Left ventricle myocardium inferior (tissue), 1 donor: ENCODE data around the gene ADD2. TPM values are rescaled to one million over a fixed set of nuclear protein-coding genes. Genes with fewer than 3 reads are reported as not detected.

Experiments
- DNase-seq: peaks from one replicate; pipeline ENCODE4 v3.0.0-alpha.2; 2020
- H3K27ac ChIP-seq: fragments of 200-600 bp; replicated peaks from 2 replicates; pipeline ENCODE4 v1.8.0; 2021
- H3K27me3 ChIP-seq: fragments of 200-600 bp; 2 replicates; pipeline ENCODE4 v1.8.0; 2021; ENCODE audit warnings: low read depth
- H3K36me3 ChIP-seq: fragments of 200-600 bp; 2 replicates; pipeline ENCODE4 v1.8.0; 2021
- H3K4me1 ChIP-seq: fragments of 200-600 bp; 2 replicates; pipeline ENCODE4 v1.8.0; 2021
- H3K4me3 ChIP-seq: fragments of 200-600 bp; 2 replicates; pipeline ENCODE4 v1.8.0; 2021; ENCODE audit warnings: mild to moderate bottlenecking, moderate library complexity
- H3K9me3 ChIP-seq: fragments of 200-600 bp; replicated peaks from 2 replicates; pipeline ENCODE4 v1.8.0; 2021
- intact Hi-C: fragments of 100-400 bp; cut with micrococcal nuclease; formaldehyde crosslinking; loops from one replicate; pipeline ENCODE4 v1.11.0; 2022
- total RNA-seq: library from RNA; stranded (reverse); fragmentation: NEBNext Ultra II Directional; extraction: Animal tissue kit (Norgen Biotek cat#: 25700); gene quantifications from one replicate; pipeline ENCODE4 v1.2.1, GENCODE V29; 2021
- TF ChIP-seq, protein P1 (sequence below): fragments of 200-600 bp; IDR thresholded peaks from 2 replicates; pipeline ENCODE4 v1.8.0; 2021; ENCODE audit warnings: antibody characterized with exemption, mild to moderate bottlenecking, borderline replicate concordance
- donor health status: DM: no; HTN: yes; CAD: no; lungs with severe emphysema.

Gene ADD2
- total RNA-seq, 1 donor from 2014 or later: 2.7 TPM

DNA sequence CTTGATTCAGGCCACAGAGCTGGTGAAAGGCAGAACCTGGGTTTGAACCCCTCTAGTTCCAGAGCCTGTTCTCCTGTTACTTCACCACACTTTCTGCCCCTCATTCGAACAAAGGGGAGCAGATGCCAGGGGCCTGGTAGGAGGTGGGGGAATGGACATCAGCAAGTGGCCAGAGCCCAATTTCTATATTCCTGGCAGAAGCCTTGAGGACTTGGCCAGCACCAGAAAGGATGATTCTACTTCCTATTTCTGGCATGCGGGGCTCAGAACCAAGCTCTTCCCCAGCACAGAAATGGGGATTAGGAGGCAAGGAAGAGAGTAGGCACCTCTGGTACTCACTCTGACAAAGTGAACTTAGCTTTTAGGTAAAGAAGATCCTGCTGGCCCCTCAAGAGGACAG, 49.3 kb downstream of the ADD2 start:
- Histone ChIP-seq H3K27ac (no peak overlapping the region), H3K4me3 (no peak overlapping the region), H3K36me3 (no peaks in the 10 kb centered on the region), H3K9me3 (no peaks in the 10 kb centered on the region), H3K4me1 (no peaks in the 10 kb centered on the region), H3K27me3 (no peaks in the 10 kb centered on the region)
- DNase-seq: no peak
- intact Hi-C loops: no loop called here
- TF ChIP-seq, protein P1, sequence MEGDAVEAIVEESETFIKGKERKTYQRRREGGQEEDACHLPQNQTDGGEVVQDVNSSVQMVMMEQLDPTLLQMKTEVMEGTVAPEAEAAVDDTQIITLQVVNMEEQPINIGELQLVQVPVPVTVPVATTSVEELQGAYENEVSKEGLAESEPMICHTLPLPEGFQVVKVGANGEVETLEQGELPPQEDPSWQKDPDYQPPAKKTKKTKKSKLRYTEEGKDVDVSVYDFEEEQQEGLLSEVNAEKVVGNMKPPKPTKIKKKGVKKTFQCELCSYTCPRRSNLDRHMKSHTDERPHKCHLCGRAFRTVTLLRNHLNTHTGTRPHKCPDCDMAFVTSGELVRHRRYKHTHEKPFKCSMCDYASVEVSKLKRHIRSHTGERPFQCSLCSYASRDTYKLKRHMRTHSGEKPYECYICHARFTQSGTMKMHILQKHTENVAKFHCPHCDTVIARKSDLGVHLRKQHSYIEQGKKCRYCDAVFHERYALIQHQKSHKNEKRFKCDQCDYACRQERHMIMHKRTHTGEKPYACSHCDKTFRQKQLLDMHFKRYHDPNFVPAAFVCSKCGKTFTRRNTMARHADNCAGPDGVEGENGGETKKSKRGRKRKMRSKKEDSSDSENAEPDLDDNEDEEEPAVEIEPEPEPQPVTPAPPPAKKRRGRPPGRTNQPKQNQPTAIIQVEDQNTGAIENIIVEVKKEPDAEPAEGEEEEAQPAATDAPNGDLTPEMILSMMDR: no peak

DNA sequence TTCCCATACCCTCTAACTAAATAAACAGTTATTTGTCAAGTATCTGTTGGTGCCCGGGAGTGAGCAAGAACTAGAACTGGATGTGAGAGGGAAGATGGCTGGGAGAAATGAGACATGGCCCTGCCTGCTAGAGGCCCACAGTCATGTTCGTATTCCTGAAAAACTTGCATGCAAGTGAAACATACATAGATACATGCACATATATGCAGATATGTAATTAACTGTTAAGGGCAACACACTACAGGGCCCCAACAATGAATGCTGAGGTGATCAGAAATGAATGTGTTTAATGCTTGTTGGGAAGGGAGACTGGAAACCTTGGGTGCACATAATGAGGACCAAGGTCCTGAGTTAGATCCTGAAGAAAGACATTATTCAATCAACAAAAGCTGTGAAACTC, 49.8 kb downstream of the ADD2 start:
- no peaks in the 10 kb centered on the region for H3K4me1 ChIP-seq
- no peak for DNase-seq
- no peaks in the 10 kb centered on the region for H3K36me3 ChIP-seq
- H3K27ac ChIP-seq: no peak overlapping the region
- H3K9me3 ChIP-seq: no peaks in the 10 kb centered on the region
- H3K4me3 ChIP-seq: no peak overlapping the region
- intact Hi-C loops: no loop called here
- no peaks in the 10 kb centered on the region for H3K27me3 ChIP-seq
- TF ChIP-seq, protein P1: no peak

DNA sequence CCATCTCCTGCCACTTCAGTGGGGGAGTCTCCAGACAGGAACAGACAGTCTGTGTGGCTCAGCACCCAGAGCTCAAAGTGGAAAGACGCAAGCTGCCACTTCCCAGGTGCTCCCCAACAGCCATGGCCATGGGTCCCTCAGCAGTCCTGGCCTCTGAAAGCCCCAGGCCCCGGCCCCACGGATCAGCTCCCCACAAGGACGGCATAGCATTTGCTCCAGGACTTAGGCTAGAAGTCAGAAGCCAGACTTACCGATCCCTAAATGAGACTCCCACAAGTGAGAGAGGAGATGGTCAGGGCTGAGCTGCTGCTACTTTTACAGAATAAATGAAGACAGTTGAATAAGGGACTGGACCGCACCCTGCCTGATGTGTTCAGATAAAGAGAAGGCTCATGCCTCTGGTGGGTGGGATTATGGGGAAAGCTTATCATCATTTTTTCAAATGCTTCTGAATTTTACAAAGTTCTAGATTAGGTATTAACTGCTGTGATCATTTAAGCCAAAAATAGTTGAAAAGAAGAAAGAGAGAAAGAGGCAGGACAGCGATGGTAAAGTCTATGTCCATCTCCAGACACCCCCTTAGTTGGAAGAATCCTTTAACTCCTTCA, 50.5 kb downstream of the ADD2 start:
- TF ChIP-seq, protein P1: no peak
- no peaks in the 10 kb centered on the region for H3K4me1 ChIP-seq
- H3K27me3 ChIP-seq: no peaks in the 10 kb centered on the region
- H3K27ac ChIP-seq: no peak overlapping the region
- no peaks in the 10 kb centered on the region for H3K9me3 ChIP-seq
- no peaks in the 10 kb centered on the region for H3K36me3 ChIP-seq
- no peak for DNase-seq
- no peak overlapping the region for H3K4me3 ChIP-seq
- intact Hi-C loops: no loop called here

DNA sequence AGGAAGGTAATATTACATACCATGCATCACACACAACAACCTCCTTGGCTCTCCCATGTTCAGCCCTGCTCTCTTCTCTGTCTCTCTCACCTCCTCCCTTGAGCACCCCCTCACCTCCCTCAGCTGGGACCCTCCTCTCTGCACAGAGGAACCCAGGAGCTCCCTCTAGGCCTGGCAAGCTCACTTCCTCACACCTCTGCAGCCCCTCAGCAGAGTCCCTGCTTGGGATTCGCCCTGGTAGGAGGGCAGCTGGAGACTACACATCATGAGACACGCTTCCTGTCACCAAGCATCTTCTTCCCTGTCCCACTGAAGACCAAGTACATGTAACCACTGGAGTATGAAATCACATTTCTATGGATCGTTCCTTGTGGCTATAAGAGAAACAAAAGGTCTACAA, 51.0 kb downstream of the ADD2 start:
- Histone ChIP-seq H3K9me3 (no peaks in the 10 kb centered on the region), H3K36me3 (no peaks in the 10 kb centered on the region), H3K27ac (no peak overlapping the region), H3K4me1 (no peaks in the 10 kb centered on the region), H3K27me3 (no peaks in the 10 kb centered on the region), H3K4me3 (no peak overlapping the region)
- DNase-seq: no peak
- TF ChIP-seq, protein P1: no peak
- intact Hi-C loops: no loop called here

DNA sequence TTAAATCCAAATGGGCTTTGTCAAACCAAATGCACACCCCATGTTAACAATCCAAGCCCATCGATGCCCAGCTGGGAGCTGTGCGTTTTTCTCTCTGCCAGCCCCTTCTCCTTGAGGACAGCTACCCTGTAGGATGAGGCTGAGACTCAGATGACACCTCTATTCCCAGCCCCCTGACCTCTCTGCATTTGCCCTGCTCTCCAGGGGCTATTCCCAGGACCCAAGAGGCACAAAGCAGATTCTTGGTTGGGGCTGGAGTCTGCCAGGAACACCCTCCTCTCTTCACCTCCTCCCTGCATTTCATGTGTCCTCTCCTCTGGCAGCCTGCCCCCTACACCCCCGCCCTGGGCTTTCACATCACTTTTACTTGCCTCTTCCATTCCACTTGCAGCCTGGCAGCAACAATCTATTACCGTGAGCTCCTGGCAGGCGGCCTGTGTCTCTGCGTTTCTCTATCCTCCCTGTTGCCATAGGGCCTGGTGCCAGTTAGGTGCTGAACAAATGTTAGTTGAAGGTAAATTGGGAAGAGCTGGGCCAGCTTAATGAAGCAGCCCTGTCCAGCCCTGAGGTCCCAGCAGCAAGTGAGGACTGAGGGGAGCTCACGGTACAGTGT, 51.8 kb downstream of the ADD2 start:
- no peaks in the 10 kb centered on the region for H3K36me3 ChIP-seq
- no peaks in the 10 kb centered on the region for H3K27me3 ChIP-seq
- H3K27ac ChIP-seq: no peak overlapping the region
- intact Hi-C loops: no loop called here
- peak; percentile 24 for DNase-seq
- H3K4me1 ChIP-seq: no peaks in the 10 kb centered on the region
- TF ChIP-seq, protein P1: no peak
- H3K4me3 ChIP-seq: no peak overlapping the region
- H3K9me3 ChIP-seq: no peaks in the 10 kb centered on the region
